ENCODE data around the gene RNF20.
A peak's percentile ranks its signal among the peaks of the same experiment; 100 is the strongest.
"Not testable (repeated sequence)": the region's sequence is repeated elsewhere in the genome, so short reads cannot be mapped to it uniquely, and the experiment has no call there.

Gene RNF20

GRCh38 chr9:101533334-101534204 is at the start of gene RNF20:
Gene RNF20, plus strand, starts transcription at chr9:101533853. Its CDS starts 1,571 bp downstream, at chr9:101535424.
- DNase-seq: peak; percentile 97 to 99

GRCh38 chr9:101484046-101484445 is 49.6 kb upstream of the RNF20 start:
- no peak for DNase-seq

GRCh38 chr9:101485924-101486692 is 47.5 kb upstream of the RNF20 start:
- no peak for DNase-seq

- DNase-seq: no peak
These were observed 46.8 kb upstream of the RNF20 start for GRCh38 chr9:101486693-101487442.

- DNase-seq: no peak
These were observed 46.2 kb upstream of the RNF20 start for GRCh38 chr9:101487443-101487840.

GRCh38 chr9:101495810-101496209 is 37.8 kb upstream of the RNF20 start:
- no peak for DNase-seq

GRCh38 chr9:101498323-101498722 is 35.3 kb upstream of the RNF20 start:
- DNase-seq: no peak

- no peak for DNase-seq
These were observed 29.5 kb upstream of the RNF20 start for GRCh38 chr9:101504188-101504587.

- DNase-seq: no peak
These were observed 25.4 kb upstream of the RNF20 start for GRCh38 chr9:101508211-101508610.

GRCh38 chr9:101509572-101509971 is 24.1 kb upstream of the RNF20 start:
- no peak for DNase-seq

GRCh38 chr9:101510459-101510858 is 23.2 kb upstream of the RNF20 start:
- DNase-seq: no peak

GRCh38 chr9:101511009-101511408 is 22.6 kb upstream of the RNF20 start:
- no peak for DNase-seq

- no peak for DNase-seq
These were observed 21.5 kb upstream of the RNF20 start for GRCh38 chr9:101512116-101512515.

GRCh38 chr9:101513351-101513750 is 20.3 kb upstream of the RNF20 start:
- DNase-seq: no peak

GRCh38 chr9:101514071-101514470 is 19.6 kb upstream of the RNF20 start:
- no peak for DNase-seq

- DNase-seq: no peak
These were observed 17.0 kb upstream of the RNF20 start for GRCh38 chr9:101516655-101517054.

GRCh38 chr9:101518489-101518888 is 15.2 kb upstream of the RNF20 start:
- not testable (repeated sequence) for DNase-seq

GRCh38 chr9:101524371-101524770 is 9.3 kb upstream of the RNF20 start:
- DNase-seq: no peak

GRCh38 chr9:101527066-101527465 is 6.6 kb upstream of the RNF20 start:
- no peak for DNase-seq

- DNase-seq: no peak
These were observed 5.6 kb upstream of the RNF20 start for GRCh38 chr9:101528015-101528414.

- peak; percentile 73 to 94 for DNase-seq
These were observed 3.5 kb upstream of the RNF20 start for GRCh38 chr9:101530076-101530711.

GRCh38 chr9:101536351-101536750 is 2.7 kb downstream of the RNF20 start:
- no peak for DNase-seq

- no peak for DNase-seq
These were observed 3.3 kb downstream of the RNF20 start for GRCh38 chr9:101536938-101537337.
